Neural cell (in vitro differentiated cells): ENCODE measurements around the gene GJD2.

Source experiments
- CTCF ChIP-seq: fragments of 450-650 bp; IDR thresholded peaks from 2 replicates; pipeline ENCODE4 v1.5.1; 2014; ENCODE audit warnings: antibody characterized with exemption, mild to moderate bottlenecking, moderate library complexity; ENCODE audit not compliant: poor library complexity, severe bottlenecking
- TAF1 ChIP-seq: IDR thresholded peaks from 2 replicates; pipeline ENCODE4 v1.6.1; 2012; ENCODE audit warnings: low read depth

GRCh38 chr15:34793071-34793470 is 38.3 kb upstream of the GJD2 start:
- no peak for TF ChIP-seq CTCF
- no peak for TF ChIP-seq TAF1
